Measurements from ENCODE around the gene CHST5.

The CHST5 gene

GRCh38 chr16:75535901-75536300, at the start of gene CHST5:
TSS of gene CHST5 (minus strand) at chr16:75536108. CDS start at chr16:75530384, 5,724 bp downstream.
- DNase-seq, result no peak

GRCh38 chr16:75584108-75584507, 48.2 kb upstream of the CHST5 start:
- DNase-seq, result no peak

GRCh38 chr16:75579281-75579834, 43.5 kb upstream of the CHST5 start:
- no peak for DNase-seq

- no peak for DNase-seq
Measured at GRCh38 chr16:75578725-75579124, 42.8 kb upstream of the CHST5 start.

DNA sequence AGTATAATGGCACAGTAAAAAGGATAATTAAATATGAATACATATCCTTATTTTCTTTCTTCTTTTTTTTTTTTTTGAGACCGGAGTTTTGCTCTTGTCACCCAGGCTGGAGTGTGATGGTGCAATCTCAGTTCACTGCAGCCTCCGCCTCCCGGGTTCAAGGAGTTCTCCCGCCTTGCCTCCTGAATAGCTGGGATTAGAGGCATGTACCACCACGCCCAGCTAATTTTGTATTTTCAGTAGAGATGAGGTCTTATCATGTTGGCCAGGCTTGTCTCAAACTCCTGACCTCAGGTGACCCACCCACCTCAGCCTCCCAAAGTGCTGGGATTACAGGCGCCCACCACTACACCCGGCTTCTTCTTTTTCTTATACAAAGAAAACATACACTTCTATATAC, 42.3 kb upstream of the CHST5 start:
- no peak for DNase-seq

DNA sequence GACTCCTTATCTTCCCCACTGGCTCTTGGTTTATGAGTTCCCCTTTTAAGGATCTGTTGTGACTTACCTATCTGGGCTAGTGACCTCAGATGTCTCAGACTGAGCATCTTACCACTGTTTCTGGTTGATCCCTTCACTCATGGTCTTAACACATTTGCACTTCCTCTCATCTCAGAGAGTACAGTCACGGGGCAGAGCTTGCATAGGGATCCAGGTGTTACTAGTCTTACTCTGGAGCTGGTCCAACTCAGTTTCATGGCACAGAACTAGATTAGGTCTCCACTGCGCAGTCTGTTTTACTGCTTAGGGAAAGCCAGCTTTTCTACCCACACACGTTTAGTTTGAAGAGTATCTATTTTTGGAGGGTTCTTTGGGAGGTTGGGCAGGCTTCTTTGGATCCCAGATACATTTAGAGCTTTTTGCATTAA, 40.5 kb upstream of the CHST5 start:
- DNase-seq, result no peak

- DNase-seq, result no peak
Measured at GRCh38 chr16:75575958-75576357, 40.0 kb upstream of the CHST5 start.

DNA sequence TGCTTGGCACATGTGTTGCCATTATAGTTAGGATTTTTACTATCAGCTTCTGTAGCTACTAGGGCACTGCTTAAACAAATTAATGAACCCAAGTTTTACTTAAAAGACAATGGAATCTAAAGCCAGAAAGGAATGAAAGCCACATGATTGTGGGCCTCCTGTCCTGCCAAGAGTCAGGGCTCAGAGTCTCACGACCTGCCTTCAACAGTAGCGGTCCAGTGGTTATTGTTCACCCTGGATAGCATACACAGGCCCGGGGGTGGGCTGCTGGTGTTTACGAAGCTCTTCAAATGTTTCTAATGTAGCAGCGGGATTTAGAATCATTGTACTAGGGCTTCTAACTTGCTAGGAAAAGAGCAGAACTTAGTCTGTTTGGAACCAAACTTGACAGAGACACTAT, 38.0 kb upstream of the CHST5 start:
- no peak for DNase-seq

- no peak for DNase-seq
Measured at GRCh38 chr16:75572864-75573542, 37.1 kb upstream of the CHST5 start.

- no peak for DNase-seq
Measured at GRCh38 chr16:75570396-75571065, 34.6 kb upstream of the CHST5 start.

GRCh38 chr16:75567911-75568310, 32.0 kb upstream of the CHST5 start:
- DNase-seq, result no peak

DNA sequence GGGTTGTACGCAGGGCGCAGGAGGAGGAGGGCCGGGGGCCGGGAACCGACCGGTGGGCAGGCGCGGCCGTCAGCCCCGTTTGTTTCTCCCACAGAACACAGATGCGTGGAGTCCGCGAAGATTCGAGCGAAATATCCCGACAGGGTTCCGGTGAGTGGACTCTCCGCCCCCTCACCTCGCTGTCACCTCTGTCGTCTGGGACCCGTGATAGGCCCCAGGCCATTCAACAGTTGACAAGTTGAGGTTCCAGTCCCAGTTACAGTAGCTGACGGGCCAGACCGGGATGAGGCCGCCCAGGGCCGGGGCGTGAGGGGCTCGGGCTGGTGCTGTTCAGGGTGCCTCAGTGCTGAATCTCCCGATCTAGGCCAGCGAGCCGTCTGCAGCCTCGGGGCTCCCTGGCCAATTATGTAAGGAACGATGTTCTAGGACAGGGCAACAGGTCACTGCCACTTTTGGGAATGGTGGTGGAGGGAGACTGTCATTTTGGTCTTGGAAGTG, 30.9 kb upstream of the CHST5 start:
- no peak for DNase-seq

DNA sequence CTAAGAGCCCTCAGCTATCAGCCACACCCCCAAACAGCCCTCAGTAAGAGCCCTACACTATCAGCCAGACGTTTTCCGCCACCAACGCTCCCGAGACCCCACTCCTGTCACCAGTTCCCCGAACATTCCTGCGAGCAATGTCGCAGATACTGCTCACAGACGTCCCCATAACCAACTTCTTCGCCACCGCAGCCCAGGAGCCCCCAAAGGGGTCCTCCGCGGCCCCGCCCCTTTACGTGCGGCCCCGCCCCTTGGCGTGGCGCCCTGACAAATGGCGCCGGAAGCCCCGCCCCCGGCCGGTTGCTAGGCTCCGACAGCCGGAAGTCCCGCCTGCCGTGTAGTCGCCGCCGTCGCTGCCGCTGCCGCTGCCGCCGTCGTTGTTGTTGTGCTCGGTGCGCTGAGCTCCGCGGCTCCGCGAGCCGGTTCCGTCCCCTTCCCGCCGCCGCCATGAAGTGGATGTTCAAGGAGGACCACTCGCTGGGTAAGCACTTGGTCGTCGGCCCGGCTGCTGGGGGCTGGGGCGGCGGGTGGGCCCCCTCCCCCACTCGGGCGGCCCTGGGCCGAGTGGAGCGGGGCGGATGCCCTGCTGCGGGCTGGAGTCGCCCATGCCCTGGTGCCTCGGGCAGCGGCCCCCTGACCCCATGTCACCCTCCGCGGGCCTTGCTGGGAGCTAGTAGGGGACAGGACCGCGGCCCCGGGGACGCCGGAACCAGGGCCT, 30.3 kb upstream of the CHST5 start, which contains the start of gene GABARAPL2:
Gene GABARAPL2 (plus strand): TSS at position 340 of the 718 bp plus-strand sequence. CDS start 108 bp downstream, at position 448.
- peak; percentile 50 to 87 for DNase-seq

- no peak for DNase-seq
Measured at GRCh38 chr16:75565640-75566039, 29.7 kb upstream of the CHST5 start.

DNA sequence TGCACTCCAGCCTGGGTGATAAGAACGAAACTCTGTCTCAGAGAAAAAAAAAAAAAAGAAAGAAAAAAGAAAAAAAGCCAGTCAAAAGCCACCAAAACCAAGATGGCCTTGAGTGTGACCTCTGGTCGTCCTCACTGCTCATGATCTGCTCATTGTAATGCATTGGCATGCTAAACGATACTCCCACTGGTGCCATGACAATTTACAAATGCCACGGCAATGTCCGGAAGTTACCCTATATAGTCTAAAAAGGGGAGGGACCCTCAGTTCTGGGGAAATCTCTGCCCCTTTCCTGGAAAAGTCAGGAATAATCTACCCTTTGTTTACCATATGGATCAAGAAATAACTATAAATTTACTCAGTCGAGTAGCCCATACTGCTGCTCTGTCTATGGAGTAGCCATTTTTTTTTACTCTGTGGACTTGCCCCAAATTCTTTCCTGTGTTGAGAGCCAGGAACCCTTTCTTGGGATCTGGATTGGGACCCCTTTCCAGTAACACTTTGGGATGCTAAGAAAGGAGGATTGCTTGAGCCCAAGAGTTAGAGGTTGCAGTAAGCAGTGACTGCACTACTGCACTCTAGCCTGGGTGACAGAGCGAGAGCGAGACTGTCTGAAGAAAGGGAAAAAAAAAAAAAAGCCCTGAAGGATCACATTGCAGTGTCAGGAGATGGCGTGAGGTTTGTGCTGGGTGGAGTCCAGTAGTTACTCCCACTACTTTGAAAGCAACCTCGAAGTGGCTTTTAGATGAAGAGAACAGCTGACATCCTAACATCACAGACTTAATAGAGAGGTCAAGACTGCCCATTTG, 23.9 kb upstream of the CHST5 start:
- no peak for DNase-seq

DNA sequence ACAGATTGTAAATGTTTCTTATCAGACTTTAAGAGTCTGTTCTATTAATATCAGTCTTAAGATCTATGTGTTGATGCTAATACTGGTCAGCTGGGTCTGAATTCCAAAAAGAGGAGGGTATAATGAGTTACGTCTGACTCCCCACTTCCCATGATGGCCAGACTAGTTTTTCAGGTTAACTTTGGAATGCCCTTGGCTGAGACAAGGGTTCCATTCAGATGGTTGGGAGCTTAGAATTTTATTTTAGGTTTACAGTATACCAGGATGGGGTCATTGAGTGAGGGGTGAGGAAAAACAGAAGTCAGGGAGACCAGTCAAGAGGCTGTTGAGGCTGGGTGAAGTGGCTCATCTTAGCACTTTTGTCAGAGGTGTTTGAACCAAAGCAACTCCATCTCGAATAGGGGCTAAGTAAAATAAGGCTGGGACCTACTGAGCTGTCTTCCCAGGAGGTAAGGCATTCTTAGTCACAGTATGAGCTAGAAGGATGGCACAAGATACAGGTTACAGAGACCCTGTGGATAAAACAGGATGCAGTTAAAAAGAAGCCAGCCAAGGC, 23.0 kb upstream of the CHST5 start:
- DNase-seq, result no peak

DNA sequence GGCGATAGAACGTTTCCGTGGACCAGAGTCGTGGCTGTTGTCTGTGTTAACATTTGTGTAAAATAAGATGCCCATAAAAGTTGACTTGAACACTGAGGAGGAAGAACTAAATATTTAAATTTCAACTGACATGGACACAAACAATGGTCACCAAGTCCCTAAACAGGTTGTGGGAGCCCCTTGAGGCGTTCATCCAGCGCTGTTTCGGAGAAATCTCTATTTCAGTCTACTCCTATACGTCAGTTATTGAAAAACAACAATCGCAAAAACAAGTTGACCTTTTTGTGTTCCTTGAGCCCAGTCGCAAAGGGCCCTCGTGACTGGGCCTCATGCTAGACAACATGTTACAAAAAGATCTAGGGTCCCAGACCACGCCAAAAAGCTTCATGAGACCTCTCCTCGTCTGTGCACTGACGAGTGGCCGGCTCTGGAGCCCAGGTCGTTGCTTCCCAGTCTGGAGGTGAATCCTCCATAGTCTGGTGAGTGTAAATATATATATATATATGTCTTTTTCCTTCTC, 20.6 kb upstream of the CHST5 start:
- DNase-seq, result no peak

GRCh38 chr16:75555707-75556430, 20.0 kb upstream of the CHST5 start, which contains the start of gene TMEM231:
TSS of gene TMEM231 (minus strand) at chr16:75556252. CDS start at chr16:75556209, 43 bp downstream.
- DNase-seq, result peak; percentile 83 to 95

DNA sequence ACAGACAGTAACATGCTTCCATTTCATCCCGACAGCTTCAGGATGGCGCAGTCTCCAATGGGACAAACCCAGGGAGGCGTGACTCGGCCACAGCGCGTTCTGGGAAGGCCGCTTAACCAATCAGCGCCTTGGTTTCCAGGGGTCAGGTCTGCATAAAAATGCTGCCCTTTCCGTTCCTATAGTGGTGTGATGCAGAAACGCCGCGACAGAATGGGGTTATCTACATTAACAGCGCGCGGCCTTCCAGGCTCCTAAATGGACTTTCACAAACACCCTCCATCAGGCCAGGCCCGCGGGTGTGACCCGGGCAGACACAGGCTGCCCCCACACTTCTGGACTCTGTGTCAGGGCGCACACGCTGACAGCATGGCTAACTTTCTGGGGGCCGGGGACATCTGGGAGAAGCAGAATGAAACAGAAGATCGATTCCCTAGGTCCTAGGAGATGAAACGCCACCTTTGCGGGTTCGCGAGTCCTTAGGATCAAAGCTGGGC, 19.4 kb upstream of the CHST5 start:
- DNase-seq, result peak; percentile 72 to 88

DNA sequence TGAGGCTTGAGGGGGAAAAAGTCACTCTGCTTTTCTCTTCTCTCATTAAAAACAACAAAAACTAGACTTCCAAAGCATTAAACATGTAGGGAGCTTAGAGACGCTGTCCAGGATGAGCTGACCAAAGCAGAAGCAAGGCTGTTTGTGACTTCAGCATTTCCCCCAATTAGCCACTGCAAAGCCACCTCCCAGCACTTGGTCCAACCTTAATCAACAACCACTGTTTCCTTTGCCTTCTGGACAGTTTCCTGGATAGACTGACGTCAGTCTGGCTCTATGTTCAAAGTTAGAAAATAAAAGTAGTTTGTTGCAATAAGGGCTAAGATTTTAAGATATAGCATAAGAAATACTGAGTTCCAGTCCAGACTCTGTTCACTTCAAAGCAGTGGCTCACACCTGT, 17.0 kb upstream of the CHST5 start:
- no peak for DNase-seq

DNA sequence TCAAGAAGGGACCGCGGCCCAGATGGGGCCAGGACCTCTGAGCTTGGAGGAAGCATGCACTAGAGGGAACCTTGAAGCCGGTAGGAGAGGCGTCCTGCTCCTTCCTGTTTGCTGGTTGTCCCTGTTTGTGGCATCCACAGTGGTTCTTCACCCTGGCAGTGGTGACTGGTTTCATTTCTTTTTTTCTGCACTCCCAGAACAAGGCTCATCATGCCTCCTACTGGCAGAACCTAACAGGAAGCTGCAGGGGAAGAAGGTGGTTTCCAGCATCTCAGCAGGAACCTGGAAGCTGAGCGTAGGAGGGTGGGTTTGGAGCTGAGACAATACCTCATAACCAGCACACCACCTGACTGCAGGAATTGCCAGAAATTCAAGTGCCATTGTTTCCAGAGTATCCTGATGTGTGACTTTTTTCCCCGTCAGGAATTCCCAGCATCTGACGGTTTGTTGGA, 14.3 kb upstream of the CHST5 start:
- DNase-seq, result peak; percentile 3 to 7

All from NCI-H526 (cell line).